Fibroblast of lung (primary cell): ENCODE results near the gene AGO1. TPM values are rescaled to one million over a fixed set of nuclear protein-coding genes. Genes with fewer than 3 reads are reported as not detected.
"Not testable (repeated sequence)": the region's sequence is repeated elsewhere in the genome, so short reads cannot be mapped to it uniquely, and the experiment has no call there.

Experiments
- DNase-seq, 2 donors: peaks; one replicate each; pipeline versions ENCODE4 v3.0.0 to v3.0.0-alpha.2; 2010; ENCODE audit warnings: low read depth in 2 of 2
- H2AFZ ChIP-seq: 2 replicates; pipeline ENCODE4 v1.5.1; 2012; ENCODE audit warnings: low read length, control low read depth, inconsistent platforms
- H3K27ac ChIP-seq: 2 replicates; pipeline ENCODE4 v1.5.1; 2011; ENCODE audit warnings: low read length, control low read depth; ENCODE audit not compliant: insufficient read depth
- H3K27me3 ChIP-seq: 2 replicates; pipeline ENCODE4 v1.5.1; 2011; ENCODE audit warnings: mild to moderate bottlenecking, low read length; ENCODE audit not compliant: control insufficient read depth, insufficient read depth
- H3K36me3 ChIP-seq: 2 replicates; pipeline ENCODE4 v1.5.1; 2011; ENCODE audit warnings: low read length; ENCODE audit not compliant: control insufficient read depth, insufficient read depth
- H3K4me1 ChIP-seq: 2 replicates; pipeline ENCODE4 v1.5.1; 2011; ENCODE audit warnings: low read length; ENCODE audit not compliant: control insufficient read depth, insufficient read depth; ENCODE audit errors: extremely low read depth
- H3K4me2 ChIP-seq: 2 replicates; pipeline ENCODE4 v1.5.1; 2011; ENCODE audit warnings: low read length, control low read depth; ENCODE audit not compliant: insufficient read depth; ENCODE audit errors: extremely low read depth
- H3K4me3 ChIP-seq, 4 experiments: fragments of 200-600 bp in 1 of 4; sonication (generic) in 1 of 4; replicated peaks in 1 of 4; 2 replicates each; pipeline ENCODE4 v1.5.1; 2011 to 2016; ENCODE audit warnings: low read length in 4 of 4, low read depth in 3 of 4, mild to moderate bottlenecking in 3 of 4, control low read depth in 2 of 4, inconsistent platforms in 1 of 4, mixed read lengths in 1 of 4; ENCODE audit not compliant: insufficient read depth in 1 of 4; ENCODE audit errors: control extremely low read depth in 1 of 4
- H3K79me2 ChIP-seq: 2 replicates; pipeline ENCODE4 v1.5.1; 2012; ENCODE audit warnings: mild to moderate bottlenecking, low read length, inconsistent platforms; ENCODE audit not compliant: control insufficient read depth, insufficient read depth
- H3K9ac ChIP-seq: 2 replicates; pipeline ENCODE4 v1.5.1; 2011; ENCODE audit warnings: mild to moderate bottlenecking, low read length, control low read depth; ENCODE audit not compliant: insufficient read depth
- H3K9me3 ChIP-seq: 2 replicates; pipeline ENCODE4 v1.5.1; 2012; ENCODE audit warnings: low read depth, low read length; ENCODE audit not compliant: control insufficient read depth, insufficient read depth
- H4K20me1 ChIP-seq: 2 replicates; pipeline ENCODE4 v1.5.1; 2011; ENCODE audit warnings: low read length; ENCODE audit not compliant: control insufficient read depth, insufficient read depth; ENCODE audit errors: extremely low read depth
- CTCF ChIP-seq, 2 donors: IDR thresholded peaks in 1 of 2; conservative IDR thresholded peaks in 1 of 2; 1 replicate in 1 of 2; 2 replicates in 1 of 2; pipeline ENCODE4 v1.5.1; 2011 to 2012; ENCODE audit warnings: low read length in 2 of 2, control low read depth in 1 of 2, inconsistent platforms in 1 of 2, low read depth in 1 of 2, mild to moderate bottlenecking in 1 of 2
- EZH2 ChIP-seq: IDR thresholded peaks from 2 replicates; pipeline ENCODE4 v1.5.1; 2012; ENCODE audit warnings: low read length, control low read depth, mild to moderate bottlenecking; ENCODE audit errors: missing control alignments
- polyA plus RNA-seq, 2 donors: library from polyadenylated mRNA; depleted of rRNA in 1 of 2; stranded (reverse) in 1 of 2; unstranded in 1 of 2; fragments of >200 nt; gene quantifications; 2 replicates each; pipeline ENCODE4 v1.2.1, GENCODE V29; 2011 to 2012; ENCODE audit warnings: missing spikeins in 1 of 2
- total RNA-seq: library from RNA; depleted of rRNA; stranded (reverse); fragments of >200 nt; gene quantifications from 2 replicates; pipeline ENCODE4 v1.2.1, GENCODE V29; 2014

AGO1 gene
- total and polyA plus RNA-seq, 2 donors (not counting 1 experiment from before 2014, with no cell fraction given): 7.6 to 12.8 TPM

- no peak overlapping the region for H2AFZ ChIP-seq
- no peak overlapping the region for H3K4me2 ChIP-seq
- H4K20me1 ChIP-seq: no peaks in the 10 kb centered on the region
- H3K79me2 ChIP-seq: no peaks in the 10 kb centered on the region
- H3K27ac ChIP-seq: no peak overlapping the region
- no peak overlapping the region for H3K4me3 ChIP-seq
- TF ChIP-seq EZH2: no peak
- TF ChIP-seq CTCF (conservative IDR thresholded peaks at IDR 0.05 in 1 of 2, IDR thresholded peaks at IDR 0.05 in 1 of 2; ENCODE audit: low read depth in 1 of 2, low read length in 2 of 2): no peak
- H3K4me1 ChIP-seq: no peaks in the 10 kb centered on the region
- H3K27me3 ChIP-seq: no peaks in the 10 kb centered on the region
- H3K9me3 ChIP-seq: no peaks in the 10 kb centered on the region
- H3K36me3 ChIP-seq: no peaks in the 10 kb centered on the region
- H3K9ac ChIP-seq: no peak overlapping the region
- DNase-seq: no peak
Measured at GRCh38 chr1:35870651-35871309, 12.2 kb upstream of the AGO1 start.

- no peaks in the 10 kb centered on the region for H3K79me2 ChIP-seq
- no peaks in the 10 kb centered on the region for H3K27me3 ChIP-seq
- H3K9ac ChIP-seq: no peak overlapping the region
- DNase-seq: no peak
- H4K20me1 ChIP-seq: no peaks in the 10 kb centered on the region
- TF ChIP-seq CTCF (conservative IDR thresholded peaks at IDR 0.05 in 1 of 2, IDR thresholded peaks at IDR 0.05 in 1 of 2; ENCODE audit: low read depth in 1 of 2, low read length in 2 of 2) (no peak), EZH2 (no peak)
- H3K27ac ChIP-seq: no peak overlapping the region
- H3K9me3 ChIP-seq: no peaks in the 10 kb centered on the region
- H3K4me3 ChIP-seq: no peak overlapping the region
- no peak overlapping the region for H3K4me2 ChIP-seq
- no peak overlapping the region for H2AFZ ChIP-seq
- no peaks in the 10 kb centered on the region for H3K4me1 ChIP-seq
- H3K36me3 ChIP-seq: no peaks in the 10 kb centered on the region
Measured at GRCh38 chr1:35873243-35873750, 9.7 kb upstream of the AGO1 start.

- not testable (repeated sequence) for H3K9me3 ChIP-seq, H3K4me1 ChIP-seq, H2AFZ ChIP-seq, DNase-seq, H3K79me2 ChIP-seq, H3K4me2 ChIP-seq, H4K20me1 ChIP-seq, H3K27me3 ChIP-seq, H3K36me3 ChIP-seq, H3K4me3 ChIP-seq, H3K27ac ChIP-seq, H3K9ac ChIP-seq
Measured at GRCh38 chr1:35874115-35874514, 8.9 kb upstream of the AGO1 start.
